GM13977 (cell line): ENCODE results near the gene NLN.
"Not testable (repeated sequence)": the region's sequence is repeated elsewhere in the genome, so short reads cannot be mapped to it uniquely, and the experiment has no call there.

Source experiments
- DNase-seq: peaks from one replicate; pipeline ENCODE4 v3.0.0; 2012; ENCODE audit warnings: low spot score
- CTCF ChIP-seq: IDR thresholded peaks from 2 replicates; pipeline ENCODE4 v1.5.1; 2012; ENCODE audit warnings: mild to moderate bottlenecking, control low read depth; ENCODE audit not compliant: insufficient read depth; ENCODE audit errors: extremely low read depth, missing control alignments
- in situ Hi-C: fragments of 300-500 bp; cut with MboI; formaldehyde crosslinking; loops from one replicate; pipeline ENCODE4 v1.12.0; 2022; ENCODE audit warnings: low sequenced_read_pairs, low pct_unique_long_range_greater_than_20kb, mixed read lengths, inconsistent platforms; ENCODE audit not compliant: unreplicated experiment

The NLN gene

GRCh38 chr5:65721720-65722574 is at the start of gene NLN, which contains the start of gene SGTB:
NLN (plus strand) TSS chr5:65722205; CDS start chr5:65722374, 169 bp downstream.
SGTB (minus strand) TSS chr5:65722109; CDS start chr5:65720807, 1,302 bp downstream.
- DNase-seq, result peak; percentile 98
- in situ Hi-C loops, result no loop called here
- TF ChIP-seq CTCF, result no peak

- in situ Hi-C loops, result no loop called here
- TF ChIP-seq CTCF, result no peak
- no peak for DNase-seq
These were observed 49.2 kb upstream of the NLN start for GRCh38 chr5:65672796-65673195.

GRCh38 chr5:65674749-65675148 is 47.3 kb upstream of the NLN start:
- no peak for DNase-seq
- TF ChIP-seq CTCF, result no peak
- in situ Hi-C loops, result no loop called here

GRCh38 chr5:65676056-65676455 is 45.9 kb upstream of the NLN start:
- DNase-seq, in situ Hi-C loops: not testable (repeated sequence)

GRCh38 chr5:65682148-65682547 is 39.9 kb upstream of the NLN start:
- TF ChIP-seq CTCF, result no peak
- no peak for DNase-seq
- in situ Hi-C loops, result no loop called here

- no peak for DNase-seq
- in situ Hi-C loops, result no loop called here
- no peak for TF ChIP-seq CTCF
These were observed 28.9 kb upstream of the NLN start for GRCh38 chr5:65693121-65693520.

- TF ChIP-seq CTCF, result no peak
- DNase-seq, result peak; percentile 27
These were observed 26.7 kb upstream of the NLN start for GRCh38 chr5:65695162-65695755.

More at GRCh38 chr5:65695162-65695755, 26.7 kb upstream of the NLN start:
- in situ Hi-C loops, result no loop called here
